AG09309 (cell line): Measurements from ENCODE around the gene COQ10A.

Experiments
- DNase-seq: peaks from one replicate; pipeline ENCODE4 v3.0.0-alpha.2; 2010; ENCODE audit warnings: low read depth
- H3K4me3 ChIP-seq: 2 replicates; pipeline ENCODE4 v1.5.1; 2011; ENCODE audit warnings: mild to moderate bottlenecking, low read depth, low read length, moderate library complexity; ENCODE audit not compliant: control insufficient read depth
- TF ChIP-seq, protein P1 (sequence below): IDR thresholded peaks from 2 replicates; pipeline ENCODE4 v1.5.1; 2011; ENCODE audit warnings: mild to moderate bottlenecking, low read depth, low read length, inconsistent platforms; ENCODE audit not compliant: insufficient read depth, control insufficient read depth; ENCODE audit errors: missing control alignments

The COQ10A gene

DNA sequence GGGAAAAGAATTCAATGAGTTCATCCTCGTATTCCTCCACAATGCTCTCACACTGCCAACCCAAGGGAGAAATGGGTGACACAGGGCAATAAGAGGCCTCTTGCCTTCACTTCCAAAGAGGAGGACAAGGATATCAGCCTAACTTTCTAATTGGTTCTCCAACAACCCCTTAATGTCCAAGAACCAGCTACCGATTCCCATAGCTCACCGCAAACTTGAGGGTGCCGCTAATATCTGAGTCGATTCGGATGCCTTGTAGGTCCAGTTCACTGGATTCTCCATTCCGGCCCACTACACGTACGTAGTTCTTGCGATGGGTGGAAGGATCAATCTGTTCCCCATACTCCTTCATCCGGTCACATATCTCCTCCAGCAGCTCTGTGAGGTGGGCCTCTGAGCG is 44.3 kb downstream of the COQ10A start:
- no peak for DNase-seq
- TF ChIP-seq, protein P1, sequence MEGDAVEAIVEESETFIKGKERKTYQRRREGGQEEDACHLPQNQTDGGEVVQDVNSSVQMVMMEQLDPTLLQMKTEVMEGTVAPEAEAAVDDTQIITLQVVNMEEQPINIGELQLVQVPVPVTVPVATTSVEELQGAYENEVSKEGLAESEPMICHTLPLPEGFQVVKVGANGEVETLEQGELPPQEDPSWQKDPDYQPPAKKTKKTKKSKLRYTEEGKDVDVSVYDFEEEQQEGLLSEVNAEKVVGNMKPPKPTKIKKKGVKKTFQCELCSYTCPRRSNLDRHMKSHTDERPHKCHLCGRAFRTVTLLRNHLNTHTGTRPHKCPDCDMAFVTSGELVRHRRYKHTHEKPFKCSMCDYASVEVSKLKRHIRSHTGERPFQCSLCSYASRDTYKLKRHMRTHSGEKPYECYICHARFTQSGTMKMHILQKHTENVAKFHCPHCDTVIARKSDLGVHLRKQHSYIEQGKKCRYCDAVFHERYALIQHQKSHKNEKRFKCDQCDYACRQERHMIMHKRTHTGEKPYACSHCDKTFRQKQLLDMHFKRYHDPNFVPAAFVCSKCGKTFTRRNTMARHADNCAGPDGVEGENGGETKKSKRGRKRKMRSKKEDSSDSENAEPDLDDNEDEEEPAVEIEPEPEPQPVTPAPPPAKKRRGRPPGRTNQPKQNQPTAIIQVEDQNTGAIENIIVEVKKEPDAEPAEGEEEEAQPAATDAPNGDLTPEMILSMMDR = no peak

GRCh38 chr12:56315249-56315621 is 48.5 kb downstream of the COQ10A start:
- DNase-seq = no peak
- TF ChIP-seq, protein P1 = no peak
- H3K4me3 ChIP-seq = peak overlapping the region; percentile 99

More for the DNA sequence above, 44.3 kb downstream of the COQ10A start:
- H3K4me3 ChIP-seq = no peak overlapping the region

- peak within 1 kb of the TSS; percentile 99 for H3K4me3 ChIP-seq
- TF ChIP-seq, protein P1 = peak; percentile 7
- DNase-seq = peak; percentile 79
These were observed 49.1 kb downstream of the COQ10A start, which contains the start of gene CNPY2 for GRCh38 chr12:56315622-56316473. Gene CNPY2, minus strand, starts transcription at chr12:56315988. Its CDS starts 771 bp downstream, at chr12:56315217.

DNA sequence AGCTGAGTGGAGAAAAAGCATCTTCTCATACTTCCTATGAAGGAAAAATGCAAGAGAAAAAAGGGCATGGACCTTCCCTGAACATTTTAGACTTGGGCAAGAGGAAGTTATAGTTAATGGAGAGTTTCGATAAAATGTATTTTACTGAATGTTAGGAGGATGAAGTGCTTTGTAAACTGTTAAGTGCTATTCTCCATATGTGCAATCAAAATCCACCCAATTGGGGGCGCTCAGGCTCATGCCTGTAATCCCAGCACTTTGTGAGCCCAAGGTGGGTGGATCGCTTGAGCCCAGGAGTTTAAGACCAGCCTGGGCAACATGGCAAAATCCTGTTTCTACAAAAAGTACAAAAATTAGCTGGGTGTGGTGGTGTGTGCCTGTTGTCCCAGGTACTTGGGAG is 50.9 kb downstream of the COQ10A start:
- TF ChIP-seq, protein P1 = no peak
- DNase-seq = no peak
- H3K4me3 ChIP-seq = no peak overlapping the region
